Mesodermal cell (in vitro differentiated cells): Measurements from ENCODE around the gene GTPBP4.

Experiments
- H3K27ac ChIP-seq: 2 replicates; pipeline ENCODE4 v1.7.0; 2013; ENCODE audit warnings: mild to moderate bottlenecking, low read depth, low read length, moderate library complexity; ENCODE audit not compliant: severe bottlenecking
- H3K36me3 ChIP-seq: 2 replicates; pipeline ENCODE4 v1.7.1; 2013; ENCODE audit warnings: mild to moderate bottlenecking, low read length, moderate library complexity; ENCODE audit not compliant: control insufficient read depth, insufficient read depth
- H3K4me1 ChIP-seq: one replicate; pipeline ENCODE4 v1.7.1; 2013; ENCODE audit warnings: mild to moderate bottlenecking, low read length; ENCODE audit not compliant: insufficient read depth, control insufficient read depth, poor library complexity, severe bottlenecking
- H3K4me3 ChIP-seq: 2 replicates; pipeline ENCODE4 v1.7.0; 2013; ENCODE audit warnings: low read length, control low read depth, mild to moderate bottlenecking; ENCODE audit not compliant: insufficient read depth, poor library complexity, severe bottlenecking; ENCODE audit errors: extremely low read depth
- H3K9me3 ChIP-seq: 2 replicates; pipeline ENCODE4 v1.7.1; 2013; ENCODE audit warnings: mild to moderate bottlenecking, low read length, moderate library complexity; ENCODE audit not compliant: control insufficient read depth
- WGBS, 2 experiments: methylation state at CpG; one replicate each; pipeline ENCODE4 v1.1.5; 2013; ENCODE audit warnings: missing lambda C conversion rate in 2 of 2; ENCODE audit not compliant: insufficient coverage in 2 of 2; 5-methylcytosine and 5-hydroxymethylcytosine counted together

The GTPBP4 gene

GRCh38 chr10:954396-954795, 33.8 kb upstream of the GTPBP4 start:
- WGBS, 2 experiments: 93 to 96% methylated on average over 19 of the region's 21 CpGs

GRCh38 chr10:955127-955819, 33.0 kb upstream of the GTPBP4 start:
- H3K4me1 ChIP-seq: no peaks in the 10 kb centered on the region
- no peaks in the 10 kb centered on the region for H3K9me3 ChIP-seq
- H3K36me3 ChIP-seq: no peaks in the 10 kb centered on the region
- WGBS, 2 experiments: 68% methylated on average over 7 of the region's 13 CpGs
- H3K4me3 ChIP-seq: no peak overlapping the region
- H3K27ac ChIP-seq: no peak overlapping the region

More at GRCh38 chr10:954396-954795, 33.8 kb upstream of the GTPBP4 start:
- H3K4me1 ChIP-seq: no peaks in the 10 kb centered on the region
- no peaks in the 10 kb centered on the region for H3K36me3 ChIP-seq
- no peak overlapping the region for H3K4me3 ChIP-seq
- H3K27ac ChIP-seq: no peak overlapping the region
- H3K9me3 ChIP-seq: no peaks in the 10 kb centered on the region

GRCh38 chr10:955820-956217, 32.4 kb upstream of the GTPBP4 start:
- H3K36me3 ChIP-seq: no peaks in the 10 kb centered on the region
- no peak overlapping the region for H3K27ac ChIP-seq
- H3K9me3 ChIP-seq: no peaks in the 10 kb centered on the region
- WGBS, 2 experiments: 82 to 97% methylated on average over 5 to 9 of the region's 9 CpGs
- no peaks in the 10 kb centered on the region for H3K4me1 ChIP-seq
- H3K4me3 ChIP-seq: no peak overlapping the region

GRCh38 chr10:958106-958505, 30.1 kb upstream of the GTPBP4 start:
- no peaks in the 10 kb centered on the region for H3K4me1 ChIP-seq
- no peaks in the 10 kb centered on the region for H3K9me3 ChIP-seq
- WGBS, 2 experiments: 91 to 92% methylated on average over 6 to 9 of the region's 9 CpGs
- no peaks in the 10 kb centered on the region for H3K36me3 ChIP-seq
- no peak overlapping the region for H3K4me3 ChIP-seq
- no peak overlapping the region for H3K27ac ChIP-seq

- Histone ChIP-seq H3K9me3 (no peaks in the 10 kb centered on the region), H3K36me3 (no peaks in the 10 kb centered on the region), H3K27ac (no peak overlapping the region), H3K4me3 (no peak overlapping the region), H3K4me1 (no peaks in the 10 kb centered on the region)
- WGBS, 2 experiments: 95 to 98% methylated on average over 5 of the region's 6 CpGs
These were observed 29.4 kb upstream of the GTPBP4 start for GRCh38 chr10:958856-959255.

GRCh38 chr10:962342-962741, 25.9 kb upstream of the GTPBP4 start:
- no peaks in the 10 kb centered on the region for H3K36me3 ChIP-seq
- peaks cover 5% of the 10 kb centered on the region for H3K4me1 ChIP-seq
- no peaks in the 10 kb centered on the region for H3K9me3 ChIP-seq
- H3K27ac ChIP-seq: no peak overlapping the region
- no peak overlapping the region for H3K4me3 ChIP-seq
- WGBS, 2 experiments: 84 to 90% methylated on average over 2 of the region's 3 CpGs

GRCh38 chr10:963186-963585, 25.0 kb upstream of the GTPBP4 start:
- Histone ChIP-seq H3K27ac (no peak overlapping the region), H3K9me3 (no peaks in the 10 kb centered on the region), H3K36me3 (no peaks in the 10 kb centered on the region), H3K4me1 (peaks cover 5% of the 10 kb centered on the region), H3K4me3 (no peak overlapping the region)
- WGBS, 2 experiments: 75 to 79% methylated on average over 4 to 5 of the region's 5 CpGs

GRCh38 chr10:963655-964054, 24.6 kb upstream of the GTPBP4 start:
- Histone ChIP-seq H3K36me3 (no peaks in the 10 kb centered on the region), H3K9me3 (no peaks in the 10 kb centered on the region), H3K27ac (no peak overlapping the region), H3K4me1 (peaks cover 5% of the 10 kb centered on the region), H3K4me3 (no peak overlapping the region)
- WGBS, 2 experiments: 76 to 92% methylated on average over 4 of the region's 4 CpGs

GRCh38 chr10:964321-964987, 23.8 kb upstream of the GTPBP4 start:
- no peak overlapping the region for H3K27ac ChIP-seq
- H3K4me3 ChIP-seq: no peak overlapping the region
- 95 to 96% methylated on average over 14 of the region's 15 CpGs for WGBS, 2 experiments
- no peaks in the 10 kb centered on the region for H3K9me3 ChIP-seq
- H3K36me3 ChIP-seq: no peaks in the 10 kb centered on the region
- H3K4me1 ChIP-seq: peaks cover 5% of the 10 kb centered on the region

GRCh38 chr10:964988-965417, 23.2 kb upstream of the GTPBP4 start:
- 96% methylated on average over 19 to 20 of the region's 20 CpGs for WGBS, 2 experiments
- no peaks in the 10 kb centered on the region for H3K9me3 ChIP-seq
- no peaks in the 10 kb centered on the region for H3K36me3 ChIP-seq
- no peak overlapping the region for H3K27ac ChIP-seq
- no peak overlapping the region for H3K4me3 ChIP-seq
- H3K4me1 ChIP-seq: peaks cover 5% of the 10 kb centered on the region
